Measurements from ENCODE around the gene EPC2.

- TF ChIP-seq EZH2 (IDR thresholded peaks at IDR 0.05; ENCODE audit: low read depth, unreplicated experiment) (no peak), POLR2AphosphoS5 (IDR thresholded peaks at IDR 0.05; ENCODE audit: low read depth) (no peak)
- TF ChIP-seq, protein P1, sequence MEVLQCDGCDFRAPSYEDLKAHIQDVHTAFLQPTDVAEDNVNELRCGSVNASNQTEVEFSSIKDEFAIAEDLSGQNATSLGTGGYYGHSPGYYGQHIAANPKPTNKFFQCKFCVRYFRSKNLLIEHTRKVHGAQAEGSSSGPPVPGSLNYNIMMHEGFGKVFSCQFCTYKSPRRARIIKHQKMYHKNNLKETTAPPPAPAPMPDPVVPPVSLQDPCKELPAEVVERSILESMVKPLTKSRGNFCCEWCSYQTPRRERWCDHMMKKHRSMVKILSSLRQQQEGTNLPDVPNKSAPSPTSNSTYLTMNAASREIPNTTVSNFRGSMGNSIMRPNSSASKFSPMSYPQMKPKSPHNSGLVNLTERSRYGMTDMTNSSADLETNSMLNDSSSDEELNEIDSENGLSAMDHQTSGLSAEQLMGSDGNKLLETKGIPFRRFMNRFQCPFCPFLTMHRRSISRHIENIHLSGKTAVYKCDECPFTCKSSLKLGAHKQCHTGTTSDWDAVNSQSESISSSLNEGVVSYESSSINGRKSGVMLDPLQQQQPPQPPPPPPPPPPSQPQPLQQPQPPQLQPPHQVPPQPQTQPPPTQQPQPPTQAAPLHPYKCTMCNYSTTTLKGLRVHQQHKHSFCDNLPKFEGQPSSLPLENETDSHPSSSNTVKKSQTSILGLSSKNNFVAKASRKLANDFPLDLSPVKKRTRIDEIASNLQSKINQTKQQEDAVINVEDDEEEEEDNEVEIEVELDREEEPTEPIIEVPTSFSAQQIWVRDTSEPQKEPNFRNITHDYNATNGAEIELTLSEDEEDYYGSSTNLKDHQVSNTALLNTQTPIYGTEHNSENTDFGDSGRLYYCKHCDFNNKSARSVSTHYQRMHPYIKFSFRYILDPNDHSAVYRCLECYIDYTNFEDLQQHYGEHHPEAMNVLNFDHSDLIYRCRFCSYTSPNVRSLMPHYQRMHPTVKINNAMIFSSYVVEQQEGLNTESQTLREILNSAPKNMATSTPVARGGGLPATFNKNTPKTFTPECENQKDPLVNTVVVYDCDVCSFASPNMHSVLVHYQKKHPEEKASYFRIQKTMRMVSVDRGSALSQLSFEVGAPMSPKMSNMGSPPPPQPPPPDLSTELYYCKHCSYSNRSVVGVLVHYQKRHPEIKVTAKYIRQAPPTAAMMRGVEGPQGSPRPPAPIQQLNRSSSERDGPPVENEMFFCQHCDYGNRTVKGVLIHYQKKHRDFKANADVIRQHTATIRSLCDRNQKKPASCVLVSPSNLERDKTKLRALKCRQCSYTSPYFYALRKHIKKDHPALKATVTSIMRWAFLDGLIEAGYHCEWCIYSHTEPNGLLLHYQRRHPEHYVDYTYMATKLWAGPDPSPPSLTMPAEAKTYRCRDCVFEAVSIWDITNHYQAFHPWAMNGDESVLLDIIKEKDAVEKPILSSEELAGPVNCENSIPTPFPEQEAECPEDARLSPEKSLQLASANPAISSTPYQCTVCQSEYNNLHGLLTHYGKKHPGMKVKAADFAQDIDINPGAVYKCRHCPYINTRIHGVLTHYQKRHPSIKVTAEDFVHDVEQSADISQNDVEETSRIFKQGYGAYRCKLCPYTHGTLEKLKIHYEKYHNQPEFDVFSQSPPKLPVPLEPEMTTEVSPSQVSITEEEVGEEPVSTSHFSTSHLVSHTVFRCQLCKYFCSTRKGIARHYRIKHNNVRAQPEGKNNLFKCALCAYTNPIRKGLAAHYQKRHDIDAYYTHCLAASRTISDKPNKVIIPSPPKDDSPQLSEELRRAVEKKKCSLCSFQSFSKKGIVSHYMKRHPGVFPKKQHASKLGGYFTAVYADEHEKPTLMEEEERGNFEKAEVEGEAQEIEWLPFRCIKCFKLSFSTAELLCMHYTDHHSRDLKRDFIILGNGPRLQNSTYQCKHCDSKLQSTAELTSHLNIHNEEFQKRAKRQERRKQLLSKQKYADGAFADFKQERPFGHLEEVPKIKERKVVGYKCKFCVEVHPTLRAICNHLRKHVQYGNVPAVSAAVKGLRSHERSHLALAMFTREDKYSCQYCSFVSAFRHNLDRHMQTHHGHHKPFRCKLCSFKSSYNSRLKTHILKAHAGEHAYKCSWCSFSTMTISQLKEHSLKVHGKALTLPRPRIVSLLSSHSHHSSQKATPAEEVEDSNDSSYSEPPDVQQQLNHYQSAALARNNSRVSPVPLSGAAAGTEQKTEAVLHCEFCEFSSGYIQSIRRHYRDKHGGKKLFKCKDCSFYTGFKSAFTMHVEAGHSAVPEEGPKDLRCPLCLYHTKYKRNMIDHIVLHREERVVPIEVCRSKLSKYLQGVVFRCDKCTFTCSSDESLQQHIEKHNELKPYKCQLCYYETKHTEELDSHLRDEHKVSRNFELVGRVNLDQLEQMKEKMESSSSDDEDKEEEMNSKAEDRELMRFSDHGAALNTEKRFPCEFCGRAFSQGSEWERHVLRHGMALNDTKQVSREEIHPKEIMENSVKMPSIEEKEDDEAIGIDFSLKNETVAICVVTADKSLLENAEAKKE (CRISPR knock-in tag; IDR thresholded peaks at IDR 0.05) = no peak
- TF ChIP-seq, protein P2, sequence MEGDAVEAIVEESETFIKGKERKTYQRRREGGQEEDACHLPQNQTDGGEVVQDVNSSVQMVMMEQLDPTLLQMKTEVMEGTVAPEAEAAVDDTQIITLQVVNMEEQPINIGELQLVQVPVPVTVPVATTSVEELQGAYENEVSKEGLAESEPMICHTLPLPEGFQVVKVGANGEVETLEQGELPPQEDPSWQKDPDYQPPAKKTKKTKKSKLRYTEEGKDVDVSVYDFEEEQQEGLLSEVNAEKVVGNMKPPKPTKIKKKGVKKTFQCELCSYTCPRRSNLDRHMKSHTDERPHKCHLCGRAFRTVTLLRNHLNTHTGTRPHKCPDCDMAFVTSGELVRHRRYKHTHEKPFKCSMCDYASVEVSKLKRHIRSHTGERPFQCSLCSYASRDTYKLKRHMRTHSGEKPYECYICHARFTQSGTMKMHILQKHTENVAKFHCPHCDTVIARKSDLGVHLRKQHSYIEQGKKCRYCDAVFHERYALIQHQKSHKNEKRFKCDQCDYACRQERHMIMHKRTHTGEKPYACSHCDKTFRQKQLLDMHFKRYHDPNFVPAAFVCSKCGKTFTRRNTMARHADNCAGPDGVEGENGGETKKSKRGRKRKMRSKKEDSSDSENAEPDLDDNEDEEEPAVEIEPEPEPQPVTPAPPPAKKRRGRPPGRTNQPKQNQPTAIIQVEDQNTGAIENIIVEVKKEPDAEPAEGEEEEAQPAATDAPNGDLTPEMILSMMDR (conservative IDR thresholded peaks at IDR 0.05; ENCODE audit: low read depth in 2 of 2) = no peak
Observed at GRCh38 chr2:148614014-148614321, 30.6 kb upstream of the EPC2 start.

All from GM23338 (cell line).